CD4-positive, alpha-beta T cell treated with Interleukin-21 for 1 hour (primary cell): Measurements from ENCODE around the gene TTLL12.

Source experiments
- DNase-seq: peaks from one replicate; pipeline ENCODE4 v3.0.0-alpha.2; 2020

The TTLL12 gene

DNA sequence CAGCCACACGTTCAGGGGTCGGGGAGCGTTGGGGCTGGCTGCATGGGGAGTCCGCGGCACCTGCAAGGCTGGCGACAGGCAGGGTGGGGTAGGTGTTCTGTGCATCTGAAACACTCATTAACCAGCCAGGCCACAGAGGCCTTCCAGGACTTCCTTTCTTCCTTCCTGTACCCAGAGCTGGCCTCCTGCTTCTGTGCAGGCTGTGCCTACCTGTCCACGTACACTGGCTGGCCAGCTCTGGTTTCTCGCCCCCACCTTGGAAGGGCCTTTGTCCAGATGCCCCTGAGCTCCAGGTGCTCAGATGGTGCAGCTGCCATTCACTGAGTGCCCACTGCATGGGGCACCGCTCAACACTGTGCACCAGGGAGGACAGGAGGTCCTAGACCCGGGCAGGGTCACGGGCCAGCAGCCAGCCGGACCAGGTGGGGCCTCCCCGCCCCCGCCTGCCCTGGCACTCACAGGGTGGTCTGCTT, 15.9 kb downstream of the TTLL12 start:
- DNase-seq, result no peak

DNA sequence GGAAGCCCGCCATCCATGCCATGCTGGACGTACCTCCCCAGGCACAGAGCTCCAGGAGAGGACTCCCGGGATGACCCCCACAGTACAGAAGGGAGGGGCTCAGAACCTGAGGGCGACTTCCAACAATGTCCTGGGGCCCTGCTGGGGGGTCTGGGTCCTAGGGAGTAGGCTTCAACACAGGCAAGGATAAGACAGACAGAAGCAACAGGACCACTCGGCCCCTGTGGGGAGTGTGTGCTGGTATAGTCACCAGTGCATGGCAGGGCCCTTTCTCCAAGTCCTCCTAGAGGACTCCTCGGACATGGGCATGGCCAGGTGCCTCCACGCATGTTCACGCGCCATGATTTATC, 16.8 kb downstream of the TTLL12 start:
- DNase-seq, result no peak

DNA sequence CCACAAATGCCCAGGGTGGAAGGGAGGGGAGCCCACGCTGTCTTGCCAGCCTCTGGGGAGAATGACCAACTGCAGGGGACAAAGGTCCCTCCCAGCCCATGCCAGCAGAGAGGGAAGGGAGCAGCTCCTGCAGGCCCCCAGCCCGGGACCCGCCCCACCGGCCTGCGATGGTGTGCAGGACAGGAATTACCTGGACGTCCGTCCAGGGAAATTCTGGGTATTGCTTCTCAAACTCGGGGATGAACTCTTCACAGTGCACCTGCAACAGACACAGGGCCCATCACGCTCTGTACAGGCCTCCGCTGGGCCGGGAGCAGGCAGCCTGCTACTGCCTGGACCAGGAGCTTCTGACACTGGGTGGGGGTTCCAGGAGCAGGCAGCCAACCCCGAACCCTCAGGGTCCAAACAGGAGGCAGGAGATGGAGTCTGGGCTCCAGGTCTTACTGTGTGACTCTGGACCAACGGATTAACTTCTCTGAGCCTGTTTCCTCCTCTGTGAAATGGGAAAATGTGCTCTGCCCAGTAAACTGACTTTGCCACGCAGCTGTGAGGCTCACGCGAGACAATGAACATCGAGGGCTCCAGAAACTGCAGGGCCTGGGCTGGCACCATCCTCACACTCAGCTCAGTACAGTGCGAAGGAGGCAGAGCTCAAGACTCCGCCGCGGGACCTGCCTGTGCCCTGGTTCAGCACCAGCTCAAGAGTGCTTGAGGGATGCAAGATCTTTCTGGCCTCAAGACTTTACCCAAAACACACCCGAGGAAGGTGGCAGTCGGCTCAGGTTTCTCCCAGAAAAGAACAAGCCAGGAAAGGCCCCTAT, 17.4 kb downstream of the TTLL12 start:
- DNase-seq, result no peak

DNA sequence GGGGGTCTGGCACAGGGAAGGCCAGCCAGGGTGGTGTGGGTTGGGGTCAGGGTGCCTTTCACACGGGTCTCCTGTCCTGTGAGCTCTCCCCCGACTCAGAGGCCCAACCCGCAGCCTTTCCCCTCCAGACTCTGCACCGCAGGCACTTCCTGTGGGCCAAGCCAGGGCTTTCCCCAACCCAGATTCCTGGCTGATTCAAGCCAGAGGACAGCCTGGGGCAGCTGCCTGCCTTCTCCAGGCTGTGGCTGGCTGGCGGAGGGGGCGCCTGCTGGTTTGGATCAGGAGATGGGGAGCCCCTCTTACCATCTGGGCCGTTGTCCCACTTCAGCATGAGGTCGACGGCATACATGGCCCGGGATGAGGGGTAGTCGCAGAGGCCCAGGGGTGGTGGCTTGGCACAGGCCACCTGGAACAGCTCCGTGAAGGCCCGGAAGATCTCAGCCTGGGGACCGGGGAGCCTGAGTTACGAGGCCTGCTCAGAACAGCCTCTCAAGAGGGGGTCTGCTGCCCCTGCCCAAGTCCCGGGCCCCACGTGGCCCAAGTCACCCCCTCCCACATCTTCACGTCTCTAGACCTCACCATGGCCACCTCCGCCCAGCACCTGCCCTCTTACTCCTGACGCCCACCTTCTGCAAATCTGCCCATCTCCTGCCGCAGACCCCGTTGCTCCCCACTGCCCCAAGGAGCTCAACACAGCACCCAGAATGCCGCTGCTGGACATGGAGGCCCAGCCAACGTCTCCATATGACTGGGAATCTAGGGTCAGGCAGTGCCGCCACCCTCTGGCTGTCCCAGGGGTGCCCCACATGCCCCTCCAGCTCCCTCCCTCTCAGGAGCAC, 18.2 kb downstream of the TTLL12 start:
- DNase-seq, result no peak

DNA sequence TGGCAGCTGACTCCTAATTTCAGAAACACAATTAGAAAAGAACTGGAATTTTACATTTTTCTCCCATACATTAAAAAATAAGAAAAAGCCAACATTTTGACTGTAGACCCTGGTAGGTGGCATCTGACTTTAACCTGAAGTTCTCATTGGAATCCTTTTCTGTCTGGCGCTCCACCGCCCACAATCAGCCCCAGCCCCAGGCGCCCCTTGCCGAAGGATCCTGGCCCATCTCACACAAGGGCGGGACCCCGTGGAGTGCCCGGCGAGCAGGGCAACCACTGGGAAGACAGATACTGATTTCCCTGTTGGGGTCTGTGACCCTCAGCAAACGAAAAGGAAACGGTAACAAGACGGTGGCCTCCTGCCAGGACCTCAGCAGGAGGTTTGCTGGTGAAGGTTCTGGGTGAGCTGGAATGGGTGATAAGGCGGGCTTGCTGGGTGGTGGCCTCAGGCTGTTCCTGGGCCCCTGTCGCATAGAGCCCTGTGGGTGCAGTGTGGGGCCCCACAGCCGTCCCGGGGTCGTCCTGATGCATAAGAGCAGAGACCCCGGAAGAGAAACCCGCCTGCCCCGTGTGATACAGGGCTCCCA, 19.8 kb downstream of the TTLL12 start:
- DNase-seq, result no peak

DNA sequence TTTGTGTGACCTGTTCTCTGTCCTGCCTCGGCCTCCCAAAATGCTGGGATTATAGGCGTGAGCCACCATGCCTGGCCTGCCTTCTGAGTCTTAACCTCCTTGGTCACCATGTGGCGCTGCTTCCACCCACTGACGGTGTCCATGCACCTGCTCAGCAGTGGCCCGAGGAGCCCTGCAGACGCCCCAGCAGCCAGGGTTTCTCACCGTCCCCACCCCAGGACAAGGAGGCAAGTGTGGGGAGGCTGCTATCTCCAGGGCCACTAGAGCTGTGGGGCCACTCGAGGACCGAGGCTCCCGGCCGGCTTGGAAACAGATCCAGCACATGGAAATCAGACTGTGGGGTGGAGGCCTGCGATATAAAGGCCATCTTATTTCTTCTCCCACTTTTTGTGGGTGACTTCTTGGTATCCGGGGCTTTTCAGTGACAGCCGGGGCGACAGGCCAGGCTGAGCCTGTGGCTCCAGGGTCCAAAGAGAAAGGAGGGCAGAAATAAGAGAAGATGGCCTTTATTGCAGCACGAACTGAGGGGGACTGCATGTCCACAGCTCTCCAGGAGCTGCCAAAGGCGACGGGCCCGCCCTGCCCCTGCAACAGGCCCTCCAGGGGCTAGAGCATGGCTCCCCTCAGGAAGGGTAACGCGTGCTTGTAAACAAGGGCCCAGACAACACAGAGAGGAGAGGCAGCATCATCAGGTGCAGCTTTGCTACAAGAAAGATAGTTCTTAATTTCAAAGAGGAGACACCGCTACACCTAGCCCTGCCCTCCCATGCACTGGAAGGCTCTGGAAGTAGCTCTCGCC, 20.6 kb downstream of the TTLL12 start:
- no peak for DNase-seq

- DNase-seq, result no peak
Observed at GRCh38 chr22:43164636-43165035, 22.3 kb downstream of the TTLL12 start.

GRCh38 chr22:43163241-43163795, 23.6 kb downstream of the TTLL12 start:
- DNase-seq, result no peak

GRCh38 chr22:43162412-43163150, 24.4 kb downstream of the TTLL12 start:
- no peak for DNase-seq

DNA sequence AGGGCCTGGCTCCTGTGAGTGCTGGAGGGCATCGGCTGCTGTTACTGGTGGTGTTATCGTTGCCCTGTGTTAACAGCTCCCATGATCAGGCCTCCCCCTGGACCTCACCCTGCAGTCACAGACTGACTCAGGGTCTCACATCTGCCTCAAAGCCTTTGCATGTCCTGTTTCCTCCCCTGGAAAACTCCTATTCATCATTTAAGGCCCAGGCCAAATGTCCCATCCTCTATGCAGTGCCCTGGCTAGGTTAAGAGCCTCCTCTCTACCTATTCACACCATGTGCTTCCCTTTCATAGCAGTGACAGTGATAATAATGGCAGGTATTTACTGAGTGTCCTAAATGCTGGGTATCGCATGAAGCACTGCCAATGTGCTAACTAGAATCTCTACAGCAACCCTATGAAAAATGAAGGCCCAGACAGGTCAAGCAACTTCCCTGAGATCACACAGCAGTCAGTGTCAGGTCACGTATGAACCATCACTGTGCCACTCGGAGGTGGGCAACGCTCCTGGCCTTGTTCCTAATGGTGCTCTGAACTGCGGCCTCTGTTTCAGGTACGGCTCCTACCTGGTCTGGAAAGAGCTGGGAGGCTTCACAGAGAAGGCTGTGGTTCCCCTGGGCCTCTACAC, 26.3 kb downstream of the TTLL12 start:
- DNase-seq, result no peak

DNA sequence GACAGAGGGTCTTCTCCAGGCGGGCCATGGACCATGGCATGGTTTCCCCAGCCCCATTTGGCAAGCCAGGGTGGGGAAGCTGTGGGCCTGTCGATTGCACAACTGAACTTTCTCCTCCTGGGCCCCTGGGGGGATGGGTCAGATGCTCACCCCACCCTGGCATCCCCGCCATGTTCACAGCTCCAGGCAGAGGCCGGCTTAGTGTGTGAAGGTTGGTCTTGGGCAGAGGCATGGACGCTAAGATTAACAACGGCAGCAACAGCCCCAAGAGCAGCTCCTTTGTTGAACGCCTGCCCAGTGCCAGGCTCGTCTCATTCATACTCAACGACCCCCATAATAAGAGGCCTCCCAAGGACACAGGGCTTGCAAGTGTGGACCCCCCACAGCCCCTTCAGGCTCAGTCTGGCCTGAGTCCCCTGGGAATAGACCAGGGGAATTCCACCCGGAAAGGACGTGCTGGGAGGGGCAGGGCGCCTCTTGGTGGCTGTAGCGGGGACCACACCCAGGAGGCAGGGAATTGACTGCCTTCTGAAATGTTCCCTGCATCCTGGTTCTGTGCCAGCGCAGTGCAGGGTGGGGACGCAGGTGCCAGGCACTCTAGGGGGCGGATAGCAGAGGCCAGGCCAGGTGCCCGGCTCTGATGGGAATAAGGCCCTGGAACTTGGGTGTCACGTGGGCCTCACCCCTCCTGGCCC, 27.3 kb downstream of the TTLL12 start:
- DNase-seq, result no peak

- no peak for DNase-seq
Observed at GRCh38 chr22:43158778-43159483, 28.0 kb downstream of the TTLL12 start.

DNA sequence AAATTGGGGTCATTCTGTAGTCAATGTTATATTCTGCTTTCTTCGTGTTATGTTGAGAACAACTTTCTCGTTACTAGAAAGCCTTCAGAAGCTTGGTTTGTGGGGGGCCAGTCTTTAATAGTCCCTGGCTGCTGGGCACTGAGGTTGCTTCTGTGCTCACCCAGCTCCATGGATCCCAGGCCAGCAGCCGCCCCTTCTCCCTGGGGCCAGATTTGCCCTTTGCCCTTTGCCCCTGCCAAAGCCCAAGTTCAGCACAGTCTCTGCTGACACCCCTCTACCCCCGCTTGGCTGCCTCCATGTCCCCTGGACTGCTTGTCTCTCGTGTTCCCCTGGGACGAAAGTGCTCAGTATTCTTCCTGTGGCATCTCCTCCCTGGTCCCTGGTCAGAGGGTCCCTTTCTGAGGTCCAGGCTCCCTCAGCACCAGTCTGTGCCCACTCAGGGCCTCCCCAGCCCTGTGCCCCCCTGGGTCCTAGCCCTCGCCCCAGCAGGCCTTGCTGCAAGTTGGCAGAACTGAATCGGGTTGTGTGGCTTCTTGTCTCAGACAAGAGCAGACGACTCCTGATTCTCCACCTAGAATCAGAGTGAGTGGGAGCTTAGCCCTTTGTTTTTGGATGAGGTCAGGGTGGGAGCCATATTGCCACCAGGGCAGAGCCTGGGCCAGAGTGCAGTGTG, 28.9 kb downstream of the TTLL12 start:
- DNase-seq, result no peak

DNA sequence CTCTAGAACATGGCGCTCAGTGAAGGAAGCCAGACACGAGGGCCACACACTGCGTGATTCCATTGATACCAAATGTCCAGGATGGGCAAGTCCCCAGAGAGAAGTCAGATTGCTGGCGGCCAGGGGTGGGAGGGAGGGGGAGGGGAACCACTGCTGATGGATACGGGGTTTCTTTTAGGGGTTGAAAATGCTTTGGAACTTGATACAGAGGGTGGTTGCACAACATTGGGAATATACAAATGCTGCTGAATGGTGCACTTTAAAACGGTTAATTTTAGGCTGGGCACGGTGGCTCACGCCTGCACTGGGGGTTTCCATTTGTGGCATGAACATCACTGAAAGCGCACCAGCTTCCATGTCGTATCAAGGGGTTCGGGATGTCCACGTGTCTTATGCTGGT, 30.5 kb downstream of the TTLL12 start:
- no peak for DNase-seq

DNA sequence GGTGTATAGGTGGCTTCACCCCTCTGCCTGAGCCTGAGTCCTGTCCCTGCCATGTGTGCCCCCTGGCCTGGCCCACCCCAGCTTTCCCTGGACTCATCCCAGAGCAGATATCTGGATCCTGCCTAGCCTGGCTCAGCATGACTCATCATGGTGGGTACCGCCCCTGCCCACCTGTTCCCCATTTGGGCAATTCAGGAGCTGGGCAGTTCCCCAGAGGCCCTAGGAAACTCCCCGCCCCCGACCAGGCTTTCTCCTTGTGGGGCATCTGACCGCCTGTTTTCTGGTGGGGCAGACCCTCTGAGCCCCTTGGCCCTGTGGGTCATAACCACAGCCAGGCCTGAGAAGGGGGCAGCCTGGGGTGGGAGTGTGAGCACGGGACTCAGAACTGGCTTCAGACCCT, 31.1 kb downstream of the TTLL12 start:
- no peak for DNase-seq

- no peak for DNase-seq
Observed at GRCh38 chr22:43154887-43155536, 31.9 kb downstream of the TTLL12 start.

DNA sequence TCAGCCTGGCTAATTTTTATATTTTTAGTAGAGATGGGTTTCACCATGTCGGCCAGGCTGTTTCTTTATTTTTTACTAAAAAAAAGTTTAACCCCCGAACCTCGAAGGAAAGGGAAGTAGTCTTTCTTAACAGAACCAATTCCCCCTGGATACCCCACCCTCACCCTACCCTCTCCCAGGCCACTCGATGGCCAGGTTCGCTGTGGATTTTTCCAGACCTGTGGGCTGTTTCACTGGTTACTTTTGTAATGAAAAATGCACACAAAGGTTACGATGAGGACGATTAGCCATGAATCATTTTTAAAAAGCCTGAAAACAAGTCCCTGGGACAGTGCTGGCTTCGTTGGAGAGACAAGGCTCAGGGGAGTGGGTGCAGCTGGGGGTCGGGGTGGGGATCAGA, 33.0 kb downstream of the TTLL12 start:
- no peak for DNase-seq

DNA sequence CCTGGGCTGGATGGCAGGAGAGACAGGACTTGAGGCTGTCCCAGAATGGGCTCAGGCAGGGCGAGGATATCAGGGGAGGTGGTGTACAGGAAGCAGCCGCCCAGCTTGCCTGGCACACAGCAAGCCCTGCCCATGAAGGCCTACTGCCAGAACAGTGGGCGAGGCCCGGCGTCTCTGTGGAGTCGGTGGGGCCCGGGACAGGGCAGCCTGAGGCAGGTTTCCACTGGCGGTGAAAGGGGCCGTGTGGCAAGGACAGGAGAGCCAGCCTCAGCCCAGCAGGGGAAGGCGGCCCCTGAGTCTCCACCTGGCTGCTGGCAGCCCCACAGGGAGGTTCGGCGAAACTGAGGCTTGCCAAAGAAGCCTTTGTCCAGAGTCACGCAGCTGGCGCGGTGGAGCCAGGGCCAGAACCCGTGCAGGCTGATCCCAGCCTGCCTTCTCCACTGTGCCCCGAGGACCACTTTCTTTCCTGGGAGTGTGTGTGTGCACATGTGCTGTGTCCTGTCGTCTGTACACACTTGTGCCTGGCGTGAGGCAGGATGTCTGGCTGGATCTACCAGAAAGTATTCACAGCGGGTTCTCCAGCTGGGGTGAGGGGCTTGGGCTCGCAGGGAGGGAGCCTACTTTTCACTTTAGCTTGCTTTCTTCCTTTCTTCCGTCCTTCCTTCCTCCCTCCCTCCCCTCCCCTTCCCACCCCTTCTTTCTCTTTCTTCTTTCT, 34.4 kb downstream of the TTLL12 start:
- DNase-seq, result peak; percentile 66
